Breast epithelium (tissue), 3 donors: ENCODE results near the gene PAX7.

Experiments used
- CTCF ChIP-seq, 3 donors: fragments of 450-650 bp; IDR thresholded peaks; one replicate each; pipeline ENCODE4 v1.5.1; 2016 to 2017; ENCODE audit warnings: antibody characterized with exemption in 3 of 3, mild to moderate bottlenecking in 3 of 3, moderate library complexity in 3 of 3
- POLR2A ChIP-seq: fragments of 450-650 bp; IDR thresholded peaks from one replicate; pipeline ENCODE4 v1.6.1; 2016; ENCODE audit warnings: antibody characterized with exemption, mild to moderate bottlenecking, moderate library complexity
- POLR2AphosphoS5 ChIP-seq, 3 donors: sonication (generic); formaldehyde crosslinking; IDR thresholded peaks; one replicate each; pipeline ENCODE4 v1.6.1; 2017; ENCODE audit warnings: antibody characterized with exemption in 3 of 3

GRCh38 chr1:18760156-18760555 lies 129.5 kb downstream of the PAX7 start:
- TF ChIP-seq POLR2A (no peak), CTCF (IDR thresholded peaks at IDR 0.05) (no peak), POLR2AphosphoS5 (IDR thresholded peaks at IDR 0.05) (no peak)
